Measurements from ENCODE around the gene TMEM45A.

GRCh38 chr3:100532411-100532810 lies 40.0 kb downstream of the TMEM45A start:
- no peak for TF ChIP-seq CTCF (IDR thresholded peaks at IDR 0.05)
- TF ChIP-seq POLR2A (IDR thresholded peaks at IDR 0.05) = no peak
